GM12891 (cell line): ENCODE data around the gene SH2D6.
"Not testable (repeated sequence)": the region's sequence is repeated elsewhere in the genome, so short reads cannot be mapped to it uniquely, and the experiment has no call there.

Experiments
- DNase-seq: peaks from one replicate; pipeline ENCODE4 v3.0.0; 2011; ENCODE audit warnings: low spot score; ENCODE audit not compliant: insufficient read length
- FAIRE-seq: peaks from 2 replicates; lab custom pipeline; 2011; peaks lifted over from hg19 to GRCh38; lab: Jason Lieb, UNC
- PAX5 ChIP-seq: IDR thresholded peaks from 2 replicates; pipeline ENCODE4 v1.6.1; 2011; ENCODE audit warnings: low read length, moderate library complexity, mild to moderate bottlenecking; ENCODE audit not compliant: insufficient read depth, severe bottlenecking
- POLR2A ChIP-seq: IDR thresholded peaks from 2 replicates; pipeline ENCODE4 v1.6.1; 2011; ENCODE audit warnings: low read depth, low read length, control low read depth
- POLR2AphosphoS5 ChIP-seq: IDR thresholded peaks from 2 replicates; pipeline ENCODE4 v1.6.1; 2011; ENCODE audit warnings: low read depth, low read length, control low read depth
- POU2F2 ChIP-seq: IDR thresholded peaks from 2 replicates; pipeline ENCODE4 v1.6.1; 2011; ENCODE audit warnings: low read depth, mild to moderate bottlenecking, control low read depth, low read length, moderate library complexity
- SPI1 ChIP-seq: IDR thresholded peaks from 2 replicates; pipeline ENCODE4 v1.6.1; 2011; ENCODE audit warnings: low read depth, low read length, control low read depth
- TAF1 ChIP-seq: IDR thresholded peaks from 2 replicates; pipeline ENCODE4 v1.6.1; 2011; ENCODE audit warnings: low read depth, low read length, control low read depth

Gene SH2D6

GRCh38 chr2:85439025-85439472 is 20.5 kb downstream of the SH2D6 start:
- FAIRE-seq (no peak), DNase-seq (no peak)
- TF ChIP-seq PAX5 (no peak), POLR2AphosphoS5 (no peak)

- DNase-seq, FAIRE-seq: not testable (repeated sequence)
Observed at GRCh38 chr2:85439569-85439968, 21.1 kb downstream of the SH2D6 start.

GRCh38 chr2:85439986-85440385 is 21.5 kb downstream of the SH2D6 start:
- no peak for TF ChIP-seq SPI1
- no peak for DNase-seq
- FAIRE-seq: no peak

DNA sequence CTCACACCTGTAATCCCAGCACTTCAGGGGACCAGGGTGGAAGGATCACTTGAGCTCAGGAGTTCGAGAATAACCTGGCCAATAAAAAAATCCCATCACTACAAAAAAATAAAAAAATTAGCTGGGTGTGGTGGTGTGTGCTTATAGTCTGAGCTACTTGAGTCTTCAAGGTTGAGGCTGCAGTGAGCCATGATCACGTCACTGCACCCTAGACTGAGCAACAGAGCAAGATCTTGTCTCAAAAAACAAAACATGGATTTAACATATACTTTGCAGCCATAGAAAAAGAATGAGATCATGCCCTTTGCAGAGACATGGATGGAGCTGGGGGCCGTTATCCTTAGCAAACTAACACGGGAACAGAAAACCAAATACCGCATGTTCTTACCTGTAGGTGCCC is 22.2 kb downstream of the SH2D6 start:
- no peak for DNase-seq
- FAIRE-seq: no peak
- TF ChIP-seq POLR2A: no peak
- TF ChIP-seq TAF1: no peak
- TF ChIP-seq PAX5: no peak
- no peak for TF ChIP-seq POLR2AphosphoS5

DNA sequence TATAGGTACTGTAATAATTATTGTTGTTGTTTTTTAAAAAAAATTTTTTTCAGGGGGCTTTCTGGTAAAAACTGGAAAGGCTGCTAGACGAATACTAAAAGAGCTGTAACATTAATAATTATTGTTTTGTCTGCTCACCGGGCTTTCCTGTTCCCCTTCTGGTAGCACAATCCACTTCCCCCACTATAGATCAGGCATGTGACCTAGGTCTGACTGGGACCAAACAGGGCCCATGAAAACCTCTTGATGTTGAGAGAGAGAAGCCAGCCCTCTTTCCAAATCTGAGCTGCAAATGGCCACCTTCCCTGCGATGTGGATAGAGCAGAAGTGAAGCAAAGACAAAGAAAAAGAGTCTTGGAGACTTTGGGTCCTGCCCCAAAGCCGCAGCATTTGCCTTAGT is 23.4 kb downstream of the SH2D6 start:
- DNase-seq (no peak), FAIRE-seq (no peak)
- TF ChIP-seq POU2F2 (no peak), POLR2AphosphoS5 (no peak), POLR2A (no peak)

GRCh38 chr2:85444629-85445172 is 26.2 kb downstream of the SH2D6 start:
- FAIRE-seq: no peak
- TF ChIP-seq TAF1 (no peak), PAX5 (no peak), POU2F2 (no peak), POLR2A (no peak), SPI1 (no peak), POLR2AphosphoS5 (no peak)
- DNase-seq: no peak

DNA sequence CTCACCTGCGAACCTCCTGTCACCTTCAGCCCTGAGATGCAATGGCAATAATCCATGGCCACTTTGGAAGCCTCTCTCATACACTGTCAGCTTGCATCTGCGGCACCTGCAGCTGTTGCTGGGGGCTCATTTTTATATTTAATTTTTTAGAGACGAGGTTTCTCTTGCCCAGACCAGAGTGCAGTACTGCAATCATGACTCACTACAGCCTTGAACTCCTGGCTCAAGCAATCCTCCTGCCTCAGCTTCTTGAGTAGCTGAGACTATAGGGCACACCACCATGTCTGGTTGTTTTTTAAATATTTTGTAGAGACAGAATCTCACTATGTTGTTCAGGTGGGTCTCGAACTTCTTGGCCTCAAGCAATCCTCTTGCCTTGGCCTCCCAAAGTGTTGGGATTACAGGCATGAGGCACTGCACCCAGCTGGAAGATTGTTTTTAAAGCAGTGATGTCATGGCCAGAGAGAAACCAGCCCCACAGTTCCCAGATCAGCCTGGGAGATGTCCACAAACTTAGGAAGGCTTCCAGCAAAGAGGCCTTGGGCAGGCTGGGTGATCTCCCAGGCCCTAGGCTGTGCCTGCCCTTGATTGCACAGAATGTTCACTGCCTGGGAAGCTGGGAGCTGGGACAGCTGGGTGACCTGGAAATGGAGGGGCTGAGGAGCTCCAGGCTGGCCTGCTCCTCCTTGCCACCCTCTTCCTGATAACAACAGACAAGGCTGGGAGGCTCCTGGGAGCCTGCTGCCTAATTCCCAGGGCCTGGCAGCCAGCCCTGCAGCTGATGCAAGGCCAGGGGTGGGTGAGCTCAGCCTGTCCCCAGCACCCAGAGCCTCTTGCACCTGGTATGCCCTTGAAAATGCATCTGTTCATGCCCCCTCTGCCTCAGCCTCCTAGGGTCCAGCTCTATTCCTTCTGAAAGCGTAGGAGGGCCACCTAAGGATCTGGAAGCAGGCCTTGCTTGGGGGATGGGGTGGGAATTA is 27.1 kb downstream of the SH2D6 start:
- TF ChIP-seq POLR2A: no peak
- TF ChIP-seq SPI1: no peak
- no peak for TF ChIP-seq TAF1
- FAIRE-seq (no peak), DNase-seq (no peak)

GRCh38 chr2:85446296-85447221 is 28.0 kb downstream of the SH2D6 start:
- FAIRE-seq: no peak
- DNase-seq: no peak
- TF ChIP-seq SPI1: no peak
- TF ChIP-seq POLR2A: no peak
- no peak for TF ChIP-seq POLR2AphosphoS5
- TF ChIP-seq TAF1: no peak

DNA sequence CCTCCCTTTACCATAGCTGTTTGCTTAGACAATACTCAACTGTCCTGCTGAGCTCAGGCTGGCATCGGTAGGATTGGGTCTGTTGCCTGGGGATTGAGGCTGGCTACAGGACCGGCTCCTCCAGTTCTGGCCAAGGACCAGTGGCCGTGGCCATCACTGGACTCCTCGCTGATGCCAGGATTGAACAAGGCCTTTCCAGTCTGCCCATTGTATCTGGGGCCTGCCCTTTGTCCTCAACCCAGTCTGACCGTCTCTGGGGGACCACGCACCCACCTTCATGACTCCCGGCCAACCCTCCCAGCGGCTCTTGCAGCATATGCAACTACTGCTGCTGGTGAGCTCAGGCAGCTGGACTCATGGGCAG is 28.7 kb downstream of the SH2D6 start:
- TF ChIP-seq SPI1: no peak
- DNase-seq: no peak
- FAIRE-seq: no peak

- no peak for TF ChIP-seq PAX5
- TF ChIP-seq POLR2AphosphoS5: no peak
- TF ChIP-seq POLR2A: no peak
- TF ChIP-seq TAF1: no peak
- FAIRE-seq (no peak), DNase-seq (no peak)
Observed at GRCh38 chr2:85448461-85449213, 30.1 kb downstream of the SH2D6 start.

- TF ChIP-seq PAX5 (no peak), TAF1 (no peak), SPI1 (no peak), POLR2A (no peak), POU2F2 (no peak), POLR2AphosphoS5 (no peak)
- FAIRE-seq: no peak
- DNase-seq: no peak
Observed at GRCh38 chr2:85449214-85449588, 30.7 kb downstream of the SH2D6 start.
